MM.1S (cell line): ENCODE data around the gene CADM4.
A peak's percentile ranks its signal among the peaks of the same experiment; 100 is the strongest.
"Not testable (repeated sequence)": the region's sequence is repeated elsewhere in the genome, so short reads cannot be mapped to it uniquely, and the experiment has no call there.

Source experiments
- DNase-seq: peaks from one replicate; pipeline ENCODE4 v3.0.0-alpha.2; 2015
- H2AFZ ChIP-seq: fragments of 300-600 bp; sonication (generic); 2 replicates; pipeline ENCODE4 v1.6.0; 2016; ENCODE audit warnings: antibody characterized with exemption, low read length
- H3F3A ChIP-seq: fragments of 300-600 bp; sonication (generic); 2 replicates; pipeline ENCODE4 v1.6.1; 2016; ENCODE audit warnings: mild to moderate bottlenecking, antibody characterized with exemption, low read length, moderate library complexity, mixed read lengths; ENCODE audit not compliant: insufficient read depth
- H3K27ac ChIP-seq: fragments of 300-600 bp; sonication (generic); 2 replicates; pipeline ENCODE4 v1.5.1; 2016; ENCODE audit warnings: mild to moderate bottlenecking, low read length
- H3K27me3 ChIP-seq: fragments of 300-600 bp; sonication (generic); replicated peaks from 2 replicates; pipeline ENCODE4 v1.6.0; 2016; ENCODE audit warnings: low read length; ENCODE audit not compliant: insufficient read depth
- H3K36me3 ChIP-seq: fragments of 300-600 bp; sonication (generic); replicated peaks from 2 replicates; pipeline ENCODE4 v1.6.1; 2016; ENCODE audit warnings: mild to moderate bottlenecking, low read length, mixed read lengths; ENCODE audit not compliant: insufficient read depth
- H3K4me1 ChIP-seq: fragments of 300-600 bp; sonication (generic); 2 replicates; pipeline ENCODE4 v1.6.1; 2016; ENCODE audit warnings: low read length, mixed read lengths
- H3K4me2 ChIP-seq: fragments of 300-600 bp; sonication (generic); 2 replicates; pipeline ENCODE4 v1.6.0; 2016; ENCODE audit warnings: low read depth, low read length
- H3K4me3 ChIP-seq: fragments of 300-600 bp; sonication (generic); 2 replicates; pipeline ENCODE4 v1.5.1; 2016; ENCODE audit warnings: low read length, mixed read lengths
- H3K79me2 ChIP-seq: fragments of 300-600 bp; sonication (generic); 2 replicates; pipeline ENCODE4 v1.6.1; 2016; ENCODE audit warnings: mixed run types, low read length, mixed read lengths
- H3K9ac ChIP-seq: fragments of 300-600 bp; sonication (generic); 2 replicates; pipeline ENCODE4 v1.6.1; 2016; ENCODE audit warnings: low read length, mixed read lengths
- H3K9me2 ChIP-seq: fragments of 300-600 bp; sonication (generic); replicated peaks from 2 replicates; pipeline ENCODE4 v1.6.1; 2016; ENCODE audit warnings: mild to moderate bottlenecking, low read length, mixed read lengths; ENCODE audit not compliant: insufficient read depth
- H3K9me3 ChIP-seq: fragments of 300-600 bp; sonication (generic); replicated peaks from 2 replicates; pipeline ENCODE4 v1.6.1; 2016; ENCODE audit warnings: mild to moderate bottlenecking, low read length, mixed read lengths; ENCODE audit not compliant: insufficient read depth
- H4K20me1 ChIP-seq: fragments of 300-600 bp; sonication (generic); 2 replicates; pipeline ENCODE4 v1.6.1; 2016; ENCODE audit warnings: mild to moderate bottlenecking, low read length, moderate library complexity, mixed read lengths; ENCODE audit not compliant: insufficient read depth
- EZH2 ChIP-seq: fragments of 300-600 bp; sonication (generic); optimal IDR thresholded peaks from 2 replicates; pipeline ENCODE3; 2017; ENCODE audit warnings: low read depth, mild to moderate bottlenecking, antibody characterized with exemption, low read length, mixed read lengths
- EZH2phosphoT487 ChIP-seq: fragments of 300-600 bp; sonication (generic); IDR thresholded peaks from 2 replicates; pipeline ENCODE4 v1.6.1; 2018; ENCODE audit warnings: antibody characterized with exemption, low read length
- TF ChIP-seq, protein P1 (sequence below): fragments of 300-600 bp; sonication (generic); IDR thresholded peaks from 2 replicates; pipeline ENCODE4 v1.5.1; 2016; ENCODE audit warnings: antibody characterized with exemption, low read length, mixed read lengths

Gene CADM4

DNA sequence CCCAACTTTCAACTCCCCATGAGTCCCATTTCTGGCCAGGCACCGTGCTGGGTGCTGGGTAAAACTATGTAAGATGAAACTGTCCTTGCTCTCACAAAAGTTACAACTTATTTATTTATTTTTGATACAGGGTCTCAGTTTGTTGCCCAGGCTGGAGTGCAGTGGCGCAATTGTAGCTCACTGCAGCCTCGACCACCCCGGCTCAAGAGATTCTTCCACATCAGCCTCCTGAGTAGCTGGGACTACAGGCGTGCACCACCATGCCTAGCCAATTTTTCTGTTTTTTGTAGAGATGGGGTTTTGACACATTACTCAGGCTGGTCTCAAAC is 12.9 kb upstream of the CADM4 start:
- H2AFZ ChIP-seq = peak overlapping the region; percentile 96
- DNase-seq = no peak
- H3K36me3 ChIP-seq = no peaks in the 10 kb centered on the region
- no peaks in the 10 kb centered on the region for H3K27me3 ChIP-seq
- TF ChIP-seq EZH2phosphoT487 (no peak), EZH2 (no peak)
- TF ChIP-seq, protein P1, sequence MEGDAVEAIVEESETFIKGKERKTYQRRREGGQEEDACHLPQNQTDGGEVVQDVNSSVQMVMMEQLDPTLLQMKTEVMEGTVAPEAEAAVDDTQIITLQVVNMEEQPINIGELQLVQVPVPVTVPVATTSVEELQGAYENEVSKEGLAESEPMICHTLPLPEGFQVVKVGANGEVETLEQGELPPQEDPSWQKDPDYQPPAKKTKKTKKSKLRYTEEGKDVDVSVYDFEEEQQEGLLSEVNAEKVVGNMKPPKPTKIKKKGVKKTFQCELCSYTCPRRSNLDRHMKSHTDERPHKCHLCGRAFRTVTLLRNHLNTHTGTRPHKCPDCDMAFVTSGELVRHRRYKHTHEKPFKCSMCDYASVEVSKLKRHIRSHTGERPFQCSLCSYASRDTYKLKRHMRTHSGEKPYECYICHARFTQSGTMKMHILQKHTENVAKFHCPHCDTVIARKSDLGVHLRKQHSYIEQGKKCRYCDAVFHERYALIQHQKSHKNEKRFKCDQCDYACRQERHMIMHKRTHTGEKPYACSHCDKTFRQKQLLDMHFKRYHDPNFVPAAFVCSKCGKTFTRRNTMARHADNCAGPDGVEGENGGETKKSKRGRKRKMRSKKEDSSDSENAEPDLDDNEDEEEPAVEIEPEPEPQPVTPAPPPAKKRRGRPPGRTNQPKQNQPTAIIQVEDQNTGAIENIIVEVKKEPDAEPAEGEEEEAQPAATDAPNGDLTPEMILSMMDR = no peak
- H3K27ac ChIP-seq = no peak overlapping the region
- H3K4me3 ChIP-seq = no peak overlapping the region
- H3K4me2 ChIP-seq = no peak overlapping the region
- no peaks in the 10 kb centered on the region for H3K79me2 ChIP-seq
- H3K4me1 ChIP-seq = no peaks in the 10 kb centered on the region
- H3K9me3 ChIP-seq = no peaks in the 10 kb centered on the region
- H3K9me2 ChIP-seq = no peaks in the 10 kb centered on the region
- H4K20me1 ChIP-seq = no peaks in the 10 kb centered on the region
- no peaks in the 10 kb centered on the region for H3F3A ChIP-seq
- H3K9ac ChIP-seq = no peak overlapping the region

GRCh38 chr19:43651758-43652545 is 12.3 kb upstream of the CADM4 start:
- DNase-seq = peak; percentile 80
- H3K36me3 ChIP-seq = no peaks in the 10 kb centered on the region

GRCh38 chr19:43650276-43650675 is 10.6 kb upstream of the CADM4 start:
- H3K4me1 ChIP-seq, H4K20me1 ChIP-seq, H3K4me3 ChIP-seq, H3K9ac ChIP-seq, H3K9me2 ChIP-seq, H3K27me3 ChIP-seq, H3K36me3 ChIP-seq, DNase-seq, H3K79me2 ChIP-seq, H3K9me3 ChIP-seq, H2AFZ ChIP-seq, H3K4me2 ChIP-seq, H3F3A ChIP-seq, H3K27ac ChIP-seq: not testable (repeated sequence)

More at GRCh38 chr19:43651758-43652545, 12.3 kb upstream of the CADM4 start:
- Histone ChIP-seq H3K4me1 (no peaks in the 10 kb centered on the region), H2AFZ (peak overlapping the region; percentile 96), H3K9ac (peak overlapping the region; percentile 53; the same call in 1 of the 2 replicates), H3K4me2 (peak overlapping the region; percentile 57), H3K4me3 (peak overlapping the region; percentile 61), H3K27ac (no peak overlapping the region), H3K9me2 (no peaks in the 10 kb centered on the region), H3K27me3 (no peaks in the 10 kb centered on the region), H4K20me1 (no peaks in the 10 kb centered on the region), H3K79me2 (no peaks in the 10 kb centered on the region), H3K9me3 (no peaks in the 10 kb centered on the region), H3F3A (no peaks in the 10 kb centered on the region)
- TF ChIP-seq EZH2 = no peak
- TF ChIP-seq EZH2phosphoT487 = no peak
- TF ChIP-seq, protein P1 = peak; percentile 81

DNA sequence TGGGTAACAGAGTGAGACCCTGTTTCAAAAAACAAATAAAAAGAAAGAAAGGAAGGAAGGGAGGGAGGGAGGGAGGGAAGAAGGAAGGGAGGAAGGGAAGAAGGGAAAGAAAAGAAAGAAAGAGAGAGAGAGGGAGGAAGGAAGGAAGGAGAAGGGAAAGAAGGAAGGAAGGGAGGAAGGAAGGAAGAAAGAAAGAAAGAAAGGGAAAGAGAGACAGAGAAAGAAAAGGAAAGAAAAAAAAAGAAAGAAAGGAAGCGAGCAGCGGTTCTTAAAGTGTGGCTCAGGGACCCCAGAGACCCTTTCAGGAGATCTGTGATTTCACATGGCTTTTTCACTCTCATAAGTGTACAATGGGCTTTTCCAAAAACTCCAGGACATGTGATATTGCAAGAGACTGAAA is 9.9 kb upstream of the CADM4 start:
- Histone ChIP-seq H3K27me3 (no peaks in the 10 kb centered on the region), H2AFZ (no peak overlapping the region), H3K9ac (no peak overlapping the region), H3K36me3 (no peaks in the 10 kb centered on the region), H3K9me2 (no peaks in the 10 kb centered on the region), H3K4me3 (no peak overlapping the region), H3K27ac (no peak overlapping the region), H3K79me2 (no peaks in the 10 kb centered on the region), H4K20me1 (no peaks in the 10 kb centered on the region), H3K4me1 (no peaks in the 10 kb centered on the region), H3K4me2 (no peak overlapping the region), H3F3A (no peaks in the 10 kb centered on the region), H3K9me3 (no peaks in the 10 kb centered on the region)
- no peak for DNase-seq
- no peak for TF ChIP-seq EZH2phosphoT487
